HG02571 (cell line): ENCODE results near the gene DDA1.

Experiments
- ATAC-seq: cut with Tn5 transposase; IDR thresholded peaks from one replicate; pipeline ENCODE4 v1.9.1; 2021; ENCODE audit warnings: mild to moderate bottlenecking, moderate library complexity; ENCODE audit not compliant: unreplicated experiment

DDA1 gene

DNA sequence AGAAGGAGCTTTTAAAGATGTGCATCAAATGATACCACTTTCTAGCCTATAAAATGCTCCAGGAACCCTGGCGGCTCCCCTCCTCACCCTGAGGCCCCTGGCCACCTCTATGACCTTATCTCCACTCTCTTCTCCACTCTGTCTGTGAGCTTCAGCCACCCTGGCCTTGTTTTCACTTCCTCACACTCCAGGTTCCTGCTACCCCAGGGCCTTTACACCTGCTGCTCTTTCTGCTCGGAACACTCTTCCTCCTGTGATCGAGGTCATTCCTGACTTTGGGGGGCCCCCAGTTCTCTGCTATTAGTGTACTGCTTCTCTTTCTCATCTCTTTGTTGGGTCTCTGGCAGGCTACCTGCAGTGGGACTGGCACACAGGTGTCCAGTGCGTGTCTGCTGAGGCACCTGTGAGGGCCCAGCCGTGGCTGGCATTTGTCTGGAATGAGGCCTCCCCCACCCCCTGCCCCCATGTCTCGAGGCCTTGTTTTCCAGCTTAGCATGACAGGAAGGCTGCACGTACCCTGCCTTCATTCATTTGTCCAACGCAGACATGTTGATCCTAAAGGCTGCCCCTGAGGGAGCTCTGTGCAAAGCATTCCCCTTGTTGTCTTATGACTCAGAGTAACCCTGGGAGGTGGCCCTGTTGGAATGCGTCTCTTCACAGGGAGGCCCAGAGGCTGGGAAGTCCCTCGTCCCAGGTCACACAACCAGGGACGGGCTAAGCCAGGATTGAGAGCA lies 2.3 kb downstream of the DDA1 start:
- no peak for ATAC-seq

DNA sequence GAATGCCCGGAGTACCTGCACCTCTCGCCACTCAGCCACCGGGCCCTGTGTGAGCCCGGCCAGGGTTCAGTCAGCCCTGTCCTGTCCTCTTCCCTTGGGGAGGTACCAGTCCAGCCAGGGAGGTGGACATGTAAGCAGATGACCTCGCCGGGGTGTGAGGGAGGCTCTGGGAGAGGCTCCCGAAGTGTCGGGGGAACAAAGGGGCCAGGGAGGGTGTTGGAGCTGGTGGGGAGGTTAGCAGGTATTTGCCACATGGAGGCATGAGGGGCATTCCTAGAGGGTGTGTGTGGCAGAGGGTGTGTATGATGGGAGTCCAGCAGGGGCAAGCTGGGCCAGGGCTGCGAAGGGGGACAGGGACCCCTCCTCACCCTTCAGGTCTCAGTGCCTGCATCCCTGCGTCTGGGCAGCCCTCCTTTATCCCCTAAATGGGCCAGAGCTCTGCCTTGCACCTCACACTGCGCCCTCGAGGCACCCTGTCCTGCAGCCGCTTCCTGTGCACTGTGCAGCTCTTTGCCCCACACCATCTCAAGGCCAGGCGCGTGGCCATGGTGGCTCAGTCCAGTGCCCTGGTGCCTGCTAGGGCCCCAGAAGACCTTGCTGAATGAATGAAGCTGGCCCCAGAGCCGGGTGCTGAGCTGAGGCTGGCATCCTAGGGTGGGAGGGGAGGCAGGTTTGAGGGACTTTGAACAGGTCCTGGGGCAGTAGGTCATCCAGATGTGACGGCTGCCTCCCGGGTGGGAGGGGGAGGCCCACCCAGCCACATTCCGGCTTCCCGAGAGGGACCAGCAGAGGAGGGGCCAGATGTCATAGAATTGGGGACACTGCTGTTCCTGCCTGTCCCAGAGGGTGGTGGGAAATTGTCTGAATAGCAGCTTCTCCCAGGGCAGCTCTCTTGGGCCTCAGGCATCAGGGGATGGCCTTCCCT lies 3.1 kb downstream of the DDA1 start:
- ATAC-seq = no peak

DNA sequence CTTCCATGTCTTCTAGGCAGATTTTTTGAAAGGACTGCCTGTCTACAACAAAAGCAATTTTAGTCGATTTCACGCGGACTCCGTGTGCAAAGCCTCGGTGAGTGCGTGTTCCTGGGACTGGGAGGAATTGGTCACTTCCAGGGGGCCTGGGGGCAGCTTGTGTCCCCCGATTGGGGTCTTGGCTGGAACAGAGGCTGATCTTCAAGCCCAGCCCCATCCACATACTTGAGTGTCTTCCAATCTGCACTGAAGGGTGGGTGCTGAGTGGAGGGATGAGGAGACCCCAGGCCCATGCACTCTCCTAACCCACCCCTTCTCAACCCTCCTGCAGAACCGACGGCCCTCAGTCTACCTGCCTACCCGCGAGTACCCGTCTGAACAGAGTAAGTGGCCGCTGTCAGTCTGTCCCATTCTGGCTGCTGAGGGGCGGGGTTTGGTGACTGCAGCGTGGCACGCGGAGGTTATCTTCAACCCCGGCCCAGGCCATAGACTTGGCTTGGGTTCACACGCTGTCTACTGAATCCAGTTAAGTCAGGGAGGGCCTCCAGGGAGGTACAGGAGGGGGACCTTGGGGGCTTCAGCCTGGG lies 4.7 kb downstream of the DDA1 start:
- no peak for ATAC-seq

DNA sequence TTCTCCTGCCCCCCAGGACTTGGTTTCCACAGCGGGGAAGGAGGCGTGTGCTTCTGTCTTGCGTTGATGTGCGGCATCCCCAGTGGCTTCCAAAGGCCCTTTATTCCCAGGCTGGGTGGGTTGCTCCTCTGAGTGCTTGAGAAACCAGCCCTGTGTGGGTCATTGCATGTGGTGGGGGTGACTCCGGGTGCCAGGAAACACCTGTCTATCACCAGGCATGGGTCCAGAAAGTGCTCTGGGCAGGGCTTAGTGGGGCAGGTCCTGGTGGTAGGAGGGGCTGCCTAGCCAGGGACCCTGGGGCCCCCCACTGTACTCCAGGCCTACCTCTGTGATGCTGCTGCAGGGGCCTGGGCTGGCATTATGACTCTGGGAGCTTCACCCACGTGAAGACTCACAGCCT lies 9.6 kb downstream of the DDA1 start:
- no peak for ATAC-seq

DNA sequence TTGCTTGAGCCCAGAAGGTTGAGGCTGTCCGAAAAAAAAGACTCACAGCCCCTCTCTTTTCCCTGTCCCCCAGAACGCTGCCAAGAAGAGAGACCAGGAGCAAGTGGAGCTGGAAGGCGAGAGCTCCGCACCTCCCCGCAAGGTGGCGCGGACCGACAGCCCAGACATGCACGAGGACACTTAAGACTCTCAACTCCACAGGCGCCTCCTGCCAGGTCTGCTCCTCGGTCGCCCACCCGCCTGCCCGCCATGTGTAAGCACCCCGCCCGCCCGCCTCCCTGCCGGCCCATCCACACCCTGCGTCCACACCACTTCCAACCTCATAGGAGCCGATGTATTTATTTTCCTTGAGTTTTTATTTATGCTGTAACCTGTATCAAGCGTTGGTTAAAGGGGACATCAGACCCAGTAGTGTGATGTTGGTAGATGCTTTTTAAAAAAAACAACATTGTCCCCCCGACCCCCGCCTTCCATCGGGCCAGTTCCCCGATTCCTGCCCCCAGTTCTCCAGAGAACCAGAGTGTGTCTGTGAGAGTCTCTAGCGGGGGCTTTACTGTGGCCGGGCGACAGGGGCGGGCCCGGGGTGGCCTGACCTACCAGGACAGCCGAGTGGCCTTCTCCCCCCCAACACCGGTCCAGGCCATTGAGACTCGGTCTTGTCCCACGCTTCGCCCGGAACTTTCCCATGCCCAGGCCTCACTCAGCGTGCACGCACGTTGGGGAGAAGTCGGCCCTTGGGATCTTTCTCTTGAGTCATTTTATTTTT lies 10.3 kb downstream of the DDA1 start:
- no peak for ATAC-seq

DNA sequence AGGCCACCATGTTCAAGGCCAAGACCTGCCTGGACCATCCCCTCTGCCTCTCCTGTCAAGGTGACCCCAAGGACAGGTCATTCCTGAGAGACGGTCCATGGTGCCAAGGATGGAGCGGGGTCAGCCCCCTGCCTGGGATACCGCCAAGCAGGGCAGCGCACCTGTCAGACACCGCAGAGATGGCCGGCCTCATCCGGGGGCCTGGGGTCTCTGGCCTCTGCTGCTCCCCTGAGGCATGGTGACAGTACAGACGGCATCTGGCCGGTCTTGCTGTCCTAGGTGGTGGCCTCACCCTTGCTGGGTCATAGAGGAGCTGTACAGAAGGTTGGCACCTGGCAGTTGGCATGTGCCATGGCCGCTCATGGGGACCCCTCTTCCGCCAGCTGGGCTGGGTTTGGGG lies 11.1 kb downstream of the DDA1 start:
- no peak for ATAC-seq

DNA sequence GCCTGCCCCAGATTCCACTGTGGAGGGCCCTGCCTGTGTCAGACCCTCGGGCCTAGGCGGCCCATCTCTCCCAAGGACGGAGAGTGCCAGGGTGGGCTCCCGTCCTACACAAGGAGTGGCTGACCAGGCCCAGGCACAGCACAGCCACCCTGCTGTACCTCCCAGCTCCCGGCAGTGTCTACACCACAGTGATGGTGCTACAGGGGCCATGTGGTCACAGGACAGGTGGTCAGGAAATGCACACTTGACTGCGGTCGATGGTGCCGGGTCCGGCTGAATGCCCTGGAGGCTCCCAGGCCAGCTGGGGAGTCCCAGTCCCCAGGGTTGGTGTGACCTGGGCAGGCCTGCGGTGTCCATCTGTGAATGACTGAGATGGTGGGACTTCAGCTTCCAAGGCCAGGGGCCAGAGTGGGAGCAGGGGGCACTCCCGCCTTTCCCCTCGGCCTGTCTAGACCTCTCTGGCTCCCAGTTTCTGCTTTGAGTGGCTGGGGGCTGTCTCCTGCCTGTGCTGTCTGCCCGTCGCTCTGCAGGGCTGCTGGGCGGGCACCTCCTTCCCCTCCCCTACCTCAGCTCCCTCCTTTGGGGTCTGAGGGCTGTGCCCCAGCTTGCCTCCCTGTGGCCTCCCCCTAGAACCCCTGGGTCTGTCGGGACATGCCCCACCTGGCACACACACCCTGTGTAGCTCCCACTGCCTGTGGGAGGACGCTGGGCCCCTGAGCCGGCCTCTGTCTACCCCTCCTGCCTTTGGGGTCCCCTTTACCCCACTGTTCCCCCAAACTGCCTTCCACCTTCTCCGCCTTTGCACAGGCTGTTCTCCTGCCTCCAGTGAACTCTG lies 12.5 kb downstream of the DDA1 start:
- no peak for ATAC-seq

DNA sequence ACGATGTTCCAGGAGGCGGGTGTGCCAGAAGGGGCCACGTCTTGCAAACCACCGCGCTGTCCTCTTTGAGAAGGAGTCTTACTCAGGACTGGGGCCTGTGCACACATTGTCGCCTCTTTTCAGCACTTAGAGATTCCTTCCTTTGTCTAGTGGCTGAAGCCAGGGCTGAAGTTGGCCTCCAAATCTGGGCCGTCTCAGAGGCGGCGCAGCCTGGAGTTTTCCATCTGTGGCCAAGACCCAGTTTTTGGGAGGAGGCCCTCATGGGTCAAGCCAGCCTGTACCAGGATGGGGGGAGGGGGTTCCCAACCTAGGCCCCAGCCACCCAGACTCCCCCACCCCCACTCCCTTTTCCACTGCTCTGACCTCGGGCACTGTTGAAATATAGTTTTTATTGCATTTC lies 13.5 kb downstream of the DDA1 start:
- ATAC-seq = no peak

DNA sequence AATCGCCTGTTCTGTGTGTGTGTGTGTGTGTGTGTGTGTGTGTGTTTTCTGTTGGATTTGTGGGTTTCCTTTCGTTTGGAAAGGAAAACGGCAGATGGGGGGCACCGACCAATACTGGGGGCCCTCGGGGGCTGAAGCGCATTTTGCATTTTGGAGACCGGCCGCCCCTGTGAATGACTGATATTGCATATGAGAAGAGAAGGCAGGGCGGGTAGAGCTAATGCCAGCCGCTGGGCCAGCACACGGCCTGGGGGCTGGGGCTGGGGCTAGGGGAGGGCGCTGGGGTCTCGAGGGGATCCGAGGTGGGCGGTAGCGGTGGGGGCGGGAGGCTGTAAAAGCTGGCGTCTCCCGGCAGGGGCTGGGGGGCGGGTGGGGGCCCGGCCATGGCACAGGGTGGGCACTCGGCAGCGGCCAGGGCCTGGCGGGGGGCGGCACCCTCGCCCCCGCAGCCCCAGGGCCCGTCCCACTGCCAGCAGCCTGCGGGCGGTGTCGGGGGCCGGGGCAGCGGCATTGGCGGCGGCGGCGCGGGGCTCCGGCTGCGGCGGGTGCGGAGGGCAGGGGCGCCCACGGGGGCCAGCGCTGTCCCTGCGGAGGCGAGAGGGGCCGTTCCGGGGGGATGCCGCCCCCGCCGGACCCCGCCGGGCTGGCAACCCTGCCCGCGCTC lies 14.1 kb downstream of the DDA1 start:
- ATAC-seq = no peak

DNA sequence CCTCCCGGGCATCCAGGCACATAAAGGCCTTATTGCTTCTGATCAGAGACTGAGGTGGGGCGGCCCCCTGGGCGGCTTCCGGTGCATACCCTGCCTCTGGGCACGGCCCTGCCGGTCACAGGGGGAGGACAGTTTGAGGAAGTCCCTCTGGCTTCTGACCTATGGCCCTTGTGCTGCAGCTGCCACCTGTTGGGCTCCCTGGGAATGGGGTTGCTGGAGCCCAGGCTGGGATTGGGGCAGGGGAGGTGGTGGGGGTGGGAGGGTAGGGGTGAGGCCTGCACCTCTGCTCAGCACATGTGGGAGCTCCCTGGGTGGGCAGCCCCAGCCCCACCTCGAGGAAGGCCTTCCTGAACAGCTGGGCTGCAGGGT lies 14.6 kb downstream of the DDA1 start:
- ATAC-seq = no peak

DNA sequence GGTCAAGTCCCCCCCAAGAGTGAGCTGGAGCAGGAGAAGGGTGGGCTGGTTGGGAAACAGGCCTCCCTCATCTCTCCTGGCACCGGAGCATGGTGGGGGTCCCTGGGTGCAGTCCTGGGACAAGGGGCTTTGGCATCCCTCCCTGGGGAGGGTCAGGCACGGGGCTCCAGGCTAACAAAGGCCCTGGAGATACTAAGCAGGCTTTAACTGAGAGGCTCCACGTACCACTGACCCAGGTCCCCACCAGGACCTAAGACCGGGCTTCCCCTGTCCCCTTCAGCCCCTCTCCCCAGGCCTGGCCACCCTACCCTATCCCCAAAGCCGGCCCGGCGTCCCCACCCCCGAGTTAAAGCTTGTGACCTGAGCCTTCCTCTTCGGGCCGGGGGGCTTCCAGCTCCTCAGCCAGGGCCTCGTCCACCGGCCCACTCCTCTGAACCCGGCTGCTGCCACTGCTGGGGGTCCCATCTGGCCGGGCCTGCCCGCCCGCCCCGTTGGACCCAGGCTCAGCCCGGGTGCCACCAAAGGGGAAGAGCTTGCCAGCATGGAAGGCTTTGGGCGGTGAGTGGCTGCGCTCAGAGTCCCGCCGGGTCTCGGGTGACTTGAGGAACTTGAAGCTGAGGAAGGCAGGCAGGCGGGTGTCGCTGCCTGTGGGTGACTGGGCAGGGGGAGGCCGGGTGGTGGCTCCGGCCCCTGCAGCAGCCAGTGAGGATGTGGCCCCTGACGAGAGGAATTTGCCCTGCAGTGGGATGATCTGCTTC lies 15.2 kb downstream of the DDA1 start:
- no peak for ATAC-seq

DNA sequence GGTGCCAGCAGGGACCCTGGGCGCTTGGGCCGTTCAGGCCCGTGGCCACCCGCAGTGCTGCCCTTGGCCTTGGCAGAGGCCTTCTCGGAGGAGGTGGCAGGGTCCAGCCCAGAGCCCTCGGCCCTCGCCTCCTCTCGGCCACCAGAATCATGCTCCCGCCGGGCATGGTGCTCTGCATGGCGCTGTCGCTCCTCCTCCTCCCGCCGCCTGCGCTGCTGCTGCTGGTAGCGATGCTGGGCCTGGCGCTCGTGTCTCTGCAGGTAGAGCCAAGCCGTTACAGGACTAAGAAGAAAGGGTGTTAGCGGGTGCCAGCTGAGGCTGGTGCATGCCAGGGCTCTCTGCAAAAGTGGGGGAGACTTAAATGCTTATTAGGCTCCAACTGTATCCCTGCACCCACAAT lies 15.8 kb downstream of the DDA1 start:
- no peak for ATAC-seq

DNA sequence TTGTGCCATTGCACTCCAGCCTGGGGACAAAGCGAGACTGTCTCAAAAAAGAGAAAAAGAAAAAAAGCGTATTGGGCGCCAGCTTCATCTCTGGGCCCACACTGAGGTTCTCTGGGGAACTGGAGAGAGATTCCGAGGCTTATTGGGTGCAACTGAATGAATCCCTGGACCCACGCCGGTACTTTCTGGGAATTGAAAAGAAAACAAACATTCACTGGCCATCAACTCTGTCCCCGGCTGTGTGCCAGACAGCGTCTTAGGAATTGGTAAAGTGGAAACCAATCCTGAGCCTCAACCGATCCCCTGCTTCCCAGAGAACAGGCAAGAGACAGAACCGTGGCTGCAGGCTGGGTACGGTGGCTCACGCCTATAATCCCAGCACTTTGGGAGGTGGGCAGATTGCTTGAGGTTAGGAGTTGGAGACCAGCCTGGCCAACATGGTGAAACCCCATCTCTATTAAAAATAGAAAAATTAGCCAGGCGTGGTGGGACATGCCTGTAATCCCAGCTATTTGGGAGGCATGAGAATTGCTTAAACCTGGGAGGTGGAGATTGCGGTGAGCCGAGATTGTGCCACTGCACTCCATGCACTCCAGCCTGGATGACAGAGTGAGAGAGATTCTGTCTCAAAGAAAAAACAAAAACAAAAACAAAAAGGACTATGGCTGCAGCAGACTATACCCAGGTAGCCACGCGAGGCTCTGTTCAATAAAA lies 16.7 kb downstream of the DDA1 start:
- ATAC-seq = no peak

DNA sequence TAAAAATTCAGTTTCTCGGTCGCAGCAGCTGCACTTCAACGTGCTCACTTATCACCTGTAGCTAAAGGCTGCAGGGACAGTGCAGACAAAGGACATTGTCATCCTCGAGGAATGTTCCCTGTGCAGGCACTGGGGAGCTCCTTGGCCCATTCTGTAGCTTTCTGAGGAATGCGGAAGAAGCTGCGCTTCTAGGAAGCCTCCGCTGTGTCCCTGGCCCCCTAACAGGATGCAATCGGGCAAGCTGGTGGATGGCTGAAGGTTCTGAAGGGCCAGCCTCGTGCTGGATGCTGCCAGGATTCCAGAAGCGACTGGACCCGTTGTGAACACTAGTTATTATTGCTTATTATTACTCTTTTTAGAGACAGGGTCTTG lies 17.2 kb downstream of the DDA1 start:
- no peak for ATAC-seq

DNA sequence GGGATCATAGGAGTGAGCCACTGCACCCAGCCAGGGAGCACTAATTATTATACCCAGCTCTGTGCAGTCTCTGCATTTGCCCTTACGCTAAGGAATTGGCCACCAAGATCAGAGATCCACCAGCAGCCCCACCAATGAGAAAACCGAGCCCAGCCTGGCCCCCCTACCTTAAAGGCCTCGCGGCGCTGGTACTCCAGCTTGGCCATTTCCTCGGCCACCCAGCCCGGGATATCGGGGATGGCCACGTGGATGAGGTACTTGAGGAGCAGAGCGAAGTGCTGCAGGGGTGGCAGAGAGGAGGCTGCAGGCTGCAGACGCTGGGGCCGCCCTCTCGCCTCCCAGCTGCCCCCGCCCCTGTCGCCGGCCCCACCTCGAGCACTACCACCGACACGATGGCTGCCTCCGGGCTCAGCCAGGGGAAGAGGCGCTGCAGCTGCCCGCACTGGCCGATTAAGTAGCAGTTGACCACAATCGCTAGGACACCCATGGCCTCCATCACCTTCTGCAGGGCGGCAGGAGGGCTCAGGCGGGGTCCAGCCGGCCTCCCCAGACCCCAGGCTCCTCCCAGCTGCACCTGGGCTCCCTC lies 17.8 kb downstream of the DDA1 start:
- ATAC-seq = no peak

DNA sequence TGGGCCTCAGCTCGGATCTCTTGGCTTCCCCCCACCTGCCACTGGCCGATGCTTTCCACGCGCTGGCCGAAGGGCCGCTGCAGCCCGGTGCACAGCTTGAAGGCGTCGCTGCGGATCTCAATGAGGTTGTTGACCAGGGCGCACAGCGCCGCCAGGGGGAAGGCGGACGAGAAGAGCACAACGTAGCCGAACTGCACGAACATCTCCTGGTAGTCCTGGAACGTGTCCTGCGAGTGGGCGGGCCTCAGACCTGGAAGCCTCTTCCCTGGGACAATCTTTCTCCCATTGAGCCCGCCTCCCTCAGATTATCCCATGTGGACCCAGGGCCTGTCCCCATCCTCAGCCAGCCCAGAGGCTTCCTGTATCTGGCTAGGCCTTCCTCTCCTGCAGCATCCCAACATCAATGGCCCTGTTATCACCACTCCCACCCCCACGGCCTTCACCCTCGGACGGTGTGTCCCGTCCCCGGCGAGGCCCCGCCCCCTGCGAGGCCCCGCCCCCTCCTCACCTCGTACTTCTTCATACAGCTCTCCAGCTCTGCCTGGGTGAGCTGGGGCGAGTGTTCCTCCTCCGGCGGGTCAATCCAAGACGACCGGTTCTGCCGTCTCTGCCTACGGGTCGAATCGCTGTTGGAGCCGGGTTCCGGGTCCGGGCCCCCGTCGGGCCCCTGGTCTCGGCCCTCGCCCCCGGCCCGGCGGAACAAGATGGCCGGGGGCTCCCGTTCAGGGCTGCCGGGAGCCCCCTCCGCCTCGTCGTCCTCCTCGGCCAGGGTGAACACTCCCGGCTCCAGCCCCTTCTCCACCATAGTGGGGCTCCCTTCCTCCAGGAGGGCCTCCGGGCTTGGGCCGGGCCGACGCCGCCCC lies 18.5 kb downstream of the DDA1 start:
- ATAC-seq = no peak
